ENCODE results near the gene LYPD5.

The LYPD5 gene

DNA sequence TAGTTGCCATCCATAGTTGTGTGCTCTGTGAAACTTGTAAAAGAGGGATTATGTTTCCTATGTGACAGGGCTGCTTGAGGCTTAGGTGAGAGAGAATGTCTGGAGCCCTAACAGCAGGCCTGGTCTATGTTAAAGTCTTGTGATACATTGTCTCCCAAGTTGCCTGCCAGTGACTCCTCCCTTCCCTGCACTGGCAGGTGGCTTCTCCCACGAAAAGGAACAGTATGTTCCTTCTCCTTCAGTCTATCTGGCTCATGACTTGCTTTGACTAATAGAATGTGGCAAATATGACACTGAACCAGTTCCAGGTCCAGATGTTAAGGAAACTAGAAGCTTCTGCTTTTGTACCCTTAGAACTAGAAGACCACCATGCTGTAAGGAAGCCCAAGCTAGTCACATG is 15.6 kb downstream of the LYPD5 start:
- ATAC-seq (no peak), DNase-seq (no peak)
- Mint-ChIP-seq H3K27me3 (peaks cover 21% of the 10 kb centered on the region), H3K9me3 (no peaks in the 10 kb centered on the region), H3K4me1 (peaks cover 36% of the 10 kb centered on the region), H3K4me3 (no peak overlapping the region), H3K27ac (no peak overlapping the region)

DNA sequence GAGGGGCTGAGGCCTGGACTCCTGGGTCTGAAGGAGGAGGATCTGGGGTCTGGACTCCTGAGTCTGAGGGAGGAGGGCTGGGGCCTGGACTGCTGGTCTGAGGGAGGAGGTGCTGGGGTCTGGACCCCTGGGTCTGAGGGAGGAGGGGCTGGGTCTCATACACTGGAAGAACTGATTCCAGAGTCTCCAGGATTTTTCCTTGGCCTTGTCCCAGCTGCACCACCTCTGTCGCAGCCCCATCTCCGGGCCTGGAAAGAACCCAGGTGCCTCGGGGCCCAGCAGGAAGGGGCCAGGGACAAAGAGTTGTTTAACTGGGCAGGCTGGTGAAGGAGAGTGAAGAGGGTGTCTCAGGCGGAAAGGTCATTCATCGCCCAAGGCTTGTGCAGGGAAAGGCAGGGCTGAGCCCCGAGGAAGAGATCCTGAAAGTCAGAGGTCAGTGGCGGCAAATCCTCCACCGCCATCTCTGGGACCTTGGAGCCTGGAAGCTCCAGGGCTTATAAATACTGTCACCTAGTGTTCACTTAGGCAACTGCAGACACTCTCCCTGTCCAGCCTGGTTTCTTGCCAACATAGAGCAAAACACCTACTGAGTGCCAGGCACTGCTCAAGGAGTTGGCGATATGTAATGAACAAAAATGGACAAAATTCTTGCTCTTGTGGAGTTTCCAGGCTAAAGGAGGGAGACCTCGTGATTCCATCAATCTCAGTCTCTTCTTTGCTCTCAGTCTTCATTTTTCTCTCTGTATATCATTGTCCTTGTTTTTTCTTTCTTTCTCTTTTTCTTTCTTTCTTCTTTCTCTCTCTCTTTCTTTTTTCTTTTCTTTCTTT is 17.1 kb downstream of the LYPD5 start:
- H3K9me3 Mint-ChIP-seq, result no peaks in the 10 kb centered on the region
- H3K4me1 Mint-ChIP-seq, result peaks cover 47% of the 10 kb centered on the region
- ATAC-seq (peak; percentile 21), DNase-seq (peak; percentile 54 to 66)
- H3K27me3 Mint-ChIP-seq, result peaks cover 13% of the 10 kb centered on the region
- H3K4me3 Mint-ChIP-seq, result peak overlapping the region; percentile 39 to 68
- H3K27ac Mint-ChIP-seq, result peak overlapping the region; percentile 45 to 72

DNA sequence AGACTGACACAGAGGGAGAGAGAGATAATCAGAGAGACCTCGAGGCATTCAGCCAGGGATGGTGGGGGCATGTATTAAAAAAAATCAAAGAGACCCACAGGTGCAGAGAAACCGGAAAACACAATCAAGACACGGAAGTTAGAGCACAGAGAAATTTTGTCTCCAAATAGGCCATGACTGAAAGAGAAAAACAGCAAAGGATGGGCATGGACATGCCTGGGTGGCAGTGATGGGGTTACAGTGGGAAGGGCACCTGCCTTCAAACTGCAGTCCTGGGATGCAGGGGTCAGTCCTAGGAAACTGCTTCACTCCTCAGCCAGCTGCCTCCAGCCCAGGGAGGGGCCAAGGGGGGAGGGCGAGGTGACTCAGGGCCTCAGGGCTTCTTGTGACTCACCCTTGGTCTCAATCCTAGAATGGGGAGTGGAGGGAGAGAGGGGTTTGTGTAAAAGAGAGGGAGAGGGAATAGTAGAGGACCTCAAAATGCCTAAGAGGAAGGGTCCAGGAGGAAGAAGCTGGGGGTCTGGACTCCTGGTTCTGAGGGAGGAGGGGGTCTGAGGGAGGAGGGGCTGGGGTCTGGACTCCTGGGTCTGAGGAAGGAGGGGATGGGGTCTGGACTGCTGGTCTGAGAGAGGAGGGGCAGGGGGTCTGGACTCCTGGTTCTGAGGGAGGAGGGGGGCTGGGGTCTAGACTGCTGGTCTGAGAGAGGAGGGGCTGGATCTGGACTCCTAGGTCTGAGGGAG is 17.8 kb downstream of the LYPD5 start:
- H3K9me3 Mint-ChIP-seq, result no peaks in the 10 kb centered on the region
- peaks cover 52% of the 10 kb centered on the region for H3K4me1 Mint-ChIP-seq
- peak; percentile 41 to 65 for DNase-seq
- H3K27me3 Mint-ChIP-seq, result peaks cover 6% of the 10 kb centered on the region
- peak; percentile 42 for ATAC-seq
- H3K27ac Mint-ChIP-seq, result peak overlapping the region; percentile 72 to 93
- peak overlapping the region; percentile 39 to 68 for H3K4me3 Mint-ChIP-seq

DNA sequence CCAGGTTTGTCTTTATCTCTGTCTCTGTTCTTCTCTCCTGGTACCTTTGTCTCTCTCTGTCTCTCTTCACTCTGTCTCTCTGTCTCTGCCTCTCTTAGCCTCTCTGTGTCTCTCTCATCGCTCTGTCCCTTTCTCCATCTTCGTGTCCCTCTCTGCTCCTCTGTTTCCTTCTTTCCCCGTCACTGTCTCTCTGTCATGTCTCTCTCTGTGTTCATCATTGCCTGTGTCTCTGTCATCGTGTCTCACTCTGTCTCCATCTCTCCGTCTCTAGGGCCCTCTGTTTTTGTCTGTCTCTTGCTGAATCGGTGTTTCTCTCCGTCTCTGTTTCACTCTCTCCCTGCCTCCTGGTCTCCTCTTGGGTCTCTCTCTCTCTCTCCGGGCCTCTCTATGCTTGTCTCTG is 18.6 kb downstream of the LYPD5 start:
- peak overlapping the region; percentile 39 to 68 for H3K4me3 Mint-ChIP-seq
- no peak for ATAC-seq
- peaks cover 58% of the 10 kb centered on the region for H3K4me1 Mint-ChIP-seq
- peak overlapping the region in 1 of 2 donors; percentile 72 for H3K27ac Mint-ChIP-seq
- peaks cover under 1% of the 10 kb centered on the region for H3K27me3 Mint-ChIP-seq
- H3K9me3 Mint-ChIP-seq, result no peaks in the 10 kb centered on the region
- DNase-seq, result no peak

DNA sequence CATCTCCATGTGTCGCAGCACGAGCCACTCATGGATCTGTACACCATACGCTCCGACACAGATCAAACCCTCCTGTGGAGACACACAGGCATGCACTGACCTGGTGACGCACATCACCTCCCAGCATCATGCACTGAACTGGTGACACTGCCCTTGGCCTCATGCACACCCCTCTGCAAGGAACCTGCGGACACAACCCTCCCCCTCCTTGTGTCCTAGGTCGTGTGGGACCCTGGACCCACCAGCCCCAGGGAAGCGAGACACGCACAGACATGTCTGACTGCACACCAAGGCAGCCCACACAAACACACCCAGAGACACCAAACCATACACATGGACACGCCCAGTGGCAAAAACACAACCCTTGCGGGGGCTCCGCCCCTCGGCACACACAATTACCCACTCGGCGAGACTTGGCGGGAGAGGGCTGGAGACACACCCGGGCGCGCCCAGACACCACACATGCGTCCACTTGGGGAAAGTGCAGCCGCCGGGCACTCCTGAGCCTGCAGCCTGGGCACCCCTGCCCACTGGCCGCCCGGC is 19.5 kb downstream of the LYPD5 start:
- H3K9me3 Mint-ChIP-seq, result no peaks in the 10 kb centered on the region
- H3K27me3 Mint-ChIP-seq, result no peaks in the 10 kb centered on the region
- DNase-seq (peak in 1 of 2 donors; percentile 39), ATAC-seq (no peak)
- peak overlapping the region; percentile 14 to 26 for H3K27ac Mint-ChIP-seq
- H3K4me3 Mint-ChIP-seq, result peak overlapping the region; percentile 56 to 68
- H3K4me1 Mint-ChIP-seq, result peaks cover 67% of the 10 kb centered on the region

DNA sequence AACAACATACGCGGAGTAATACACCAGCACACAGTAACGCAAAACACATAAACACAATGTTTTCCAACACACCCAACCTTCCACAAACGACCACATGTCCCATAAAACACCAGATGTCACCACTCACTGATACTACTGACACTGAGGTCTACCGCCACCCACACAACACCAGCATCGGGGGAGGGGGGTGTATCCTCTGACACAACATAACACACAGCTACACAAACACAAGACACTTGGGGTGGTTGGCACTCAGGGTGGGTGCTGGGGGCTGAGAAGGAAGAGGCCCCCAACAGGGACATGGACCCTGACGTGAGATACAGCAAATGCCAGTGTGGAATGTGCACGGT is 20.0 kb downstream of the LYPD5 start:
- Mint-ChIP-seq H3K27me3 (no peaks in the 10 kb centered on the region), H3K27ac (peak overlapping the region in 1 of 2 donors; percentile 26), H3K4me1 (peaks cover 72% of the 10 kb centered on the region), H3K9me3 (no peaks in the 10 kb centered on the region), H3K4me3 (peak overlapping the region; percentile 56 to 64)
- DNase-seq (peak in 1 of 2 donors; percentile 23), ATAC-seq (no peak)

DNA sequence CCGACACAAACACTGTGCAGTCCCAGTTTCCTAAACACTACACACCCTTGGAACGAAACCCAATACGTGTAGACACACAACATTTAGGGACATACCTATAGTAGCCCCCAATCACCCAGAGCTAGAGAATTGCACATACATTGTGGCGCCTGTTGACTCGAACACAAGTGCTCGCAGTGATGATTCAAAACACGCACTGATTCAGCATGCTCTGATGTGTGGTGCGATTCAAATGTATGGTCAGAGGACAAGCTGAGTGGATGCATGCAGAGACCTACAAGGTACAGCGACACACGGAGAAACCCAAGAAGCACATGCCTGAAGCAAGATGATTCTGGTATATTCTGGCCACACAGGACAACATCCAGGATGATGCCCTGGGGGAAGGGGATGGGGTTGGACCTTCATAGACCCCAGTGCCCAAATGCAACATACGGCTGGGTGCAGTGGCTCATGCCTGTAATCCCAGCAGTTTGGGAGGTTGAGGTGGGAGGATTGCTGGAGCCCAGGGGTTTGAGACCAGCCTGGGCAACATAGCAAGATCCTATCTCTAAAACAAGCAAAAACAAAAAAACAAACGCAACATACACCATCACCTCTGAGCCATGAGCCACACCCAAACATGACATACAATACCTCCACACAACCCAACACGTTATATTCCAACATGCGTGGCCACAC is 20.5 kb downstream of the LYPD5 start:
- peak in 1 of 2 donors; percentile 36 for DNase-seq
- Mint-ChIP-seq H3K4me3 (peak overlapping the region; percentile 82 to 88), H3K4me1 (peaks cover 77% of the 10 kb centered on the region), H3K27me3 (no peaks in the 10 kb centered on the region), H3K9me3 (no peaks in the 10 kb centered on the region), H3K27ac (no peak overlapping the region)
- ATAC-seq, result peak; percentile 2

DNA sequence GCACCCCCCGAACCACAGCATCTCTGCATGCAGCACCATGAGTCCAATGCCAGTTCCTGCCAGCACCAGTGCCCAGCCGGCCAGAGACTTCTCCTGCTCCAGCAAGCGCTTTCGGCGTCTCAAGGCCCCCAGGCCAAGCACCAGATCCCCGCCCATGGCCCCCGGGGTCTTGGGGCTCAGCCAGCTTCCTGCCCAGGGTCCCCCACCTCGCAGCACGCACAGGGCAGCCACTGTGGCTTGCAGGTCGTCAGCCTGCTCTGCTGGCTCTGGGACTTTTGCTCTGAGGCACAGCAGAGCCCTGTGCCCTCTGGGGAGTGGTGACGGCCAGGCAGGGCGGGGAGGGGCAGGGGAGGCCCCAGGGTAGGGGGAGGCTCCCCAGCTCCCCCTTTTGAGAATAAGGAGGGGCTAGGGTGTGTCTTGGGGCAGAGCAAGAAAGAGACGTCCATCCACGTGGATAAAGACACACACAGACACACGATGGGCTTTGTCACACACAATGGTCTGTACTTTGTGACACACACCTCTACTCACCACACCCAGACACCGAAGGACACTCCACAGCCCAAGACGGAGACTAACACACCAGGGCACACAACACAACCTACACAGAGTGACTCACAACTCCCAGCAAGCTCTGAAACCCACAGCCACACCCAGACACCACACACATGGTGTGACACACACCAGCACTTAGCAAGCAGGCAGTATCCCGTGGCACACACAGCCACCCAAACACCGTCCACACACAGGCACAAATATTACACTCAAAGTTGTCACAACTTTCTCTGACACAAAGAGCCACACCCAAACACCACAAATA is 21.3 kb downstream of the LYPD5 start, which contains the start of gene KCNN4:
TSS of gene KCNN4 (minus strand) at position 268 of the 820 bp plus-strand sequence. CDS start at position 156, 112 bp downstream.
- Mint-ChIP-seq H3K27ac (peak within 1 kb of the TSS; percentile 88 to 95), H3K27me3 (no peaks in the 10 kb centered on the region), H3K9me3 (no peaks in the 10 kb centered on the region), H3K4me1 (peaks cover 85% of the 10 kb centered on the region), H3K4me3 (peak within 1 kb of the TSS; percentile 82 to 88)
- DNase-seq (peak; percentile 60 to 79), ATAC-seq (peak; percentile 80)

DNA sequence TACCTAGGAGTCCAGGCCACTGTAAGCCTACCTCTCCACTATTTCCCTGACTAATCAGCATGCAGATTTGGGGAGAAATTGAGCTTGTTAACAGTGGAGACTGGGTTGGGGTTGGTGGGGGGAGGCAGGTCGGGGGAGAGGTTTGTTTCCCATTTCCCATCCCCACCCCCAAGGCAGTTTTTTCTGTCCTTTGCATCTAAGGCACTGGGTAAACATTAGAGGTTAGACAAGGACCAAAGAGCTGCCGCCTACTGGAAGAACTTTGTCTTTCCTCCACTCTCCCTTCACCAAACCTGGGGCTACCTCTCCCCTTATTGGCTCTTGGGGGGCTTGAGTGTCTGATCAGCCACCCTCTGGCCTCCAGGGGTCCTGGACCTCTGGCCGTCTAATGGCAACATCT is 22.4 kb downstream of the LYPD5 start:
- H3K9me3 Mint-ChIP-seq, result no peaks in the 10 kb centered on the region
- no peak for ATAC-seq
- H3K4me3 Mint-ChIP-seq, result peak overlapping the region; percentile 82 to 88
- no peaks in the 10 kb centered on the region for H3K27me3 Mint-ChIP-seq
- H3K4me1 Mint-ChIP-seq, result peaks cover 90% of the 10 kb centered on the region
- DNase-seq, result no peak
- H3K27ac Mint-ChIP-seq, result peak overlapping the region; percentile 56 to 95

DNA sequence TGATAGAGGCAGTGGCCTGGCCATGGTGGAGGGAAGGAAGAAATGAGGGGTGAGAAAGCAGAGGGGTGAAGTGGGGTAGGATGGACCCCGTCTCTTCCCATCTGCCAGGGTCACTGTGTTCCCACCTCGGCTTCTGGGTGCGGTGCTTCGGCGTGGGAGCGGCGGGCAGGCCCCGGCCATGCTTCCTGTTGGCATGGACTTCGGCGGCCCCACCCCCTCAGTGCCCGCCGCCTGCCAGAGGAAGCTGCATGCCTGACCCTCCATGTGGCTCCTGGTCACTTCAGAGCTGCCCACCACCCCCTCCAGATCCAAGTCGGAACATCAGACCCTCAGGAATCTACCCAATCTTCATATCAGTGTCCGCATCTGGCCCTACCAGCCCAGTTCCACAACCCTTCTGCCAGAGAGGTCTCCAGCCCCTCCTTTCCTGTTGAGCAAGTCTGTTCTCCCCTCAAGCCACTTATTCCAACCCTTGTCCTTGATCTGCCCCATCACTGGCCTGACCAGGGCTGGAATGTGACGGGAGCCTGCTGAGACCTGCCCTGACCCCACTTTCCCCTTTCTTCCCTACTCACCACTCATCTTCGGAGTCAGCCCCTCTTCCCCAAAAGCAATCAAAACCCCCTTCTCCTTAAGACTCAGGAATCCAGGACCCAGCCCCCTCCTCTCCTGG is 23.0 kb downstream of the LYPD5 start:
- peak overlapping the region; percentile 48 to 95 for H3K27ac Mint-ChIP-seq
- H3K27me3 Mint-ChIP-seq, result no peaks in the 10 kb centered on the region
- ATAC-seq (no peak), DNase-seq (no peak)
- H3K4me3 Mint-ChIP-seq, result peak overlapping the region; percentile 82 to 88
- no peaks in the 10 kb centered on the region for H3K9me3 Mint-ChIP-seq
- peaks cover 86% of the 10 kb centered on the region for H3K4me1 Mint-ChIP-seq

DNA sequence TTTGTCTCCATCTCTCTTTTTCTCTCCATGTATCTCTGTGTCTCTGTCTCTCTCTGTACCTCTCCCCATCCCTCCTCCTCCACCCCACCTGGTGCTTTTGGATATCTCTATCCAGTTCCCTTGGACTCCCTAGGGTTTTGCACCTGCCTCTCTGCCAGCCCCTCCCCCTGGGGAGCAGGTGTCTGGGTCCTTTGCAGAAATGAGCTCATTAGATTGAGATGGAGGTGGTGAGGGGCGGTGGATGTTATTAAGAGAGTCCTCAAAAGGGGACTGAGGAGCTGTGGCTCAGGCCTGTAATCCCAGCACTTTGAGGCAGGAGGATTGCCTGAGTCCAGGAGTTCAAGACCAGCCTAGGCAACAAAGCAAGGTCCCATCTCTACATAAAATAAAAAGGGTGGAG is 23.6 kb downstream of the LYPD5 start:
- peak overlapping the region; percentile 82 to 88 for H3K4me3 Mint-ChIP-seq
- ATAC-seq (no peak), DNase-seq (no peak)
- no peaks in the 10 kb centered on the region for H3K9me3 Mint-ChIP-seq
- no peaks in the 10 kb centered on the region for H3K27me3 Mint-ChIP-seq
- peaks cover 80% of the 10 kb centered on the region for H3K4me1 Mint-ChIP-seq
- H3K27ac Mint-ChIP-seq, result peak overlapping the region in 1 of 2 donors; percentile 95

DNA sequence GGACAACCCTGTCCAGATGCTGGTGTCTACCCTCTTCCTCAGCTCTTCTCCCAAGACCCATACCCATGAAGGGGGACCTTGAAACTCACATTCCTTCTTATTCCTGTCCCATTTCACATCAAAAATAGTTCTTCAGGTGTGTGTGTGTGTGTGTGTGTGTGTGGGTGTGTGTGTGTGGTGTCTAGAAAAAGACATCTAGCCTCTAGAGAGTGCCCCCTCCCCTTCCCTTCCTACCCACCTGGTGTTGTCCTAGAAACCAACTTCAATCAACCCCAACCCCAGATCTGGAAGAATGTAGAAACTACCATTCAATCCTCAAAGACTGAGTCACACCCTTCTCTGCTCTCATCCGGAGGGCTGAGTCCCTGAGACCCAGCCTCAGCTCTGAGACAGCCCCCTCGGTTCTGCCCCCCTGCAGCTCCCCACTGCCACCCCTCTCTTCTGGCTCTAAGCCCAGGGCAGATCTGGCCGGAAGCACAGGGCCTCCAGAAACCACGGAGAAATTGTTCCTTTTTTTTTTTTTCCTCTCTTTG is 25.0 kb downstream of the LYPD5 start:
- Mint-ChIP-seq H3K4me3 (peak overlapping the region; percentile 82 to 88), H3K4me1 (peaks cover 68% of the 10 kb centered on the region), H3K9me3 (no peaks in the 10 kb centered on the region), H3K27me3 (no peaks in the 10 kb centered on the region), H3K27ac (peak overlapping the region; percentile 22 to 77)
- ATAC-seq (peak; percentile 44), DNase-seq (peak in 1 of 2 donors; percentile 44)

DNA sequence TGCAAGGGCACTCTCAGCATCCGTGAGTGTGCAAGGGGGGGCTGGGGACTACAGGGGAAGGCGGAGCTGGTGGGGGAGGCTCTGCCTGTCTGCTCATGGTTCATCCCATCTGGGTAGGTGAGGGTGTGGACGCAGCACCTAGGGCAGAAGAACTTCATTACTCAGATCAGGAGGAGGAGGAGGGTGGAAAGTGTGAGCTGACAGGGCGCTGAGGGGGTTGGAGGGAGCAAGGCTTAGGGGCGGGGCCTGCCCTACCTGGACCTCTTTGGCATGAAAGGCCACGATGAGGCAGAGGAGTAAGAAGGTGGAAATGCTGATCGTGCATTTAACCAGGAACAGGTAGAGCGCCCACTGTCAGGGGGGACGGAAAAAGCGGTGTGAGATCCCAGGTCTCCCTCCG is 26.0 kb downstream of the LYPD5 start:
- H3K9me3 Mint-ChIP-seq, result no peaks in the 10 kb centered on the region
- DNase-seq (peak; percentile 38 to 70), ATAC-seq (peak; percentile 40)
- H3K27me3 Mint-ChIP-seq, result no peaks in the 10 kb centered on the region
- H3K27ac Mint-ChIP-seq, result peak overlapping the region in 1 of 2 donors; percentile 73
- peaks cover 58% of the 10 kb centered on the region for H3K4me1 Mint-ChIP-seq
- H3K4me3 Mint-ChIP-seq, result peak overlapping the region; percentile 69 to 82

All from stimulated activated naive CD8-positive, alpha-beta T cell treated with anti-CD3 and anti-CD28 coated beads, Interleukin-15, amount 100 ng/mL, for 72 hours (primary cell).